GM12874 (cell line): ENCODE results near the gene FGD5.

Experiments
- TF ChIP-seq, protein P1 (sequence below): IDR thresholded peaks from 2 replicates; pipeline ENCODE4 v1.5.1; 2011; ENCODE audit warnings: low read depth, mild to moderate bottlenecking, control low read depth, low read length, moderate library complexity; ENCODE audit not compliant: insufficient read depth

FGD5 gene

DNA sequence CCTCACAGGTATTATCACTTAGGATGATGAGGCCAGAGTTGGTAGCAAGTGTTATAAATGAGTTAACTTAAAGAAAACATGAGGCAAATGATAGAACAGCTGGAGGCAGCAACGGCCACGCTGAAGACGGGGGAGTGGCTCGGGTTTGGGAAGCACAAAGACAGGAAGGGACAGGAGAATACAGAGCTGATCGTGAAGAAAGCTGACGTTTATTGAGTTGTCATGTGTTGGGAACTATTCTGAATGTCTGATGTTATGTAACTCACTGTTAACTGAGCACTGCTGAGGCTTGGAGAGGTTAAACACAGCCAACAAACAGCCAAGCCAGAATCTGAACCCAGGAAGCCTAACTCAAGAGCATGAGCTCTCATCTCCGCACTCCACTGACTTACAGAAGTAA is 42.3 kb downstream of the FGD5 start:
- TF ChIP-seq, protein P1, sequence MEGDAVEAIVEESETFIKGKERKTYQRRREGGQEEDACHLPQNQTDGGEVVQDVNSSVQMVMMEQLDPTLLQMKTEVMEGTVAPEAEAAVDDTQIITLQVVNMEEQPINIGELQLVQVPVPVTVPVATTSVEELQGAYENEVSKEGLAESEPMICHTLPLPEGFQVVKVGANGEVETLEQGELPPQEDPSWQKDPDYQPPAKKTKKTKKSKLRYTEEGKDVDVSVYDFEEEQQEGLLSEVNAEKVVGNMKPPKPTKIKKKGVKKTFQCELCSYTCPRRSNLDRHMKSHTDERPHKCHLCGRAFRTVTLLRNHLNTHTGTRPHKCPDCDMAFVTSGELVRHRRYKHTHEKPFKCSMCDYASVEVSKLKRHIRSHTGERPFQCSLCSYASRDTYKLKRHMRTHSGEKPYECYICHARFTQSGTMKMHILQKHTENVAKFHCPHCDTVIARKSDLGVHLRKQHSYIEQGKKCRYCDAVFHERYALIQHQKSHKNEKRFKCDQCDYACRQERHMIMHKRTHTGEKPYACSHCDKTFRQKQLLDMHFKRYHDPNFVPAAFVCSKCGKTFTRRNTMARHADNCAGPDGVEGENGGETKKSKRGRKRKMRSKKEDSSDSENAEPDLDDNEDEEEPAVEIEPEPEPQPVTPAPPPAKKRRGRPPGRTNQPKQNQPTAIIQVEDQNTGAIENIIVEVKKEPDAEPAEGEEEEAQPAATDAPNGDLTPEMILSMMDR: no peak

DNA sequence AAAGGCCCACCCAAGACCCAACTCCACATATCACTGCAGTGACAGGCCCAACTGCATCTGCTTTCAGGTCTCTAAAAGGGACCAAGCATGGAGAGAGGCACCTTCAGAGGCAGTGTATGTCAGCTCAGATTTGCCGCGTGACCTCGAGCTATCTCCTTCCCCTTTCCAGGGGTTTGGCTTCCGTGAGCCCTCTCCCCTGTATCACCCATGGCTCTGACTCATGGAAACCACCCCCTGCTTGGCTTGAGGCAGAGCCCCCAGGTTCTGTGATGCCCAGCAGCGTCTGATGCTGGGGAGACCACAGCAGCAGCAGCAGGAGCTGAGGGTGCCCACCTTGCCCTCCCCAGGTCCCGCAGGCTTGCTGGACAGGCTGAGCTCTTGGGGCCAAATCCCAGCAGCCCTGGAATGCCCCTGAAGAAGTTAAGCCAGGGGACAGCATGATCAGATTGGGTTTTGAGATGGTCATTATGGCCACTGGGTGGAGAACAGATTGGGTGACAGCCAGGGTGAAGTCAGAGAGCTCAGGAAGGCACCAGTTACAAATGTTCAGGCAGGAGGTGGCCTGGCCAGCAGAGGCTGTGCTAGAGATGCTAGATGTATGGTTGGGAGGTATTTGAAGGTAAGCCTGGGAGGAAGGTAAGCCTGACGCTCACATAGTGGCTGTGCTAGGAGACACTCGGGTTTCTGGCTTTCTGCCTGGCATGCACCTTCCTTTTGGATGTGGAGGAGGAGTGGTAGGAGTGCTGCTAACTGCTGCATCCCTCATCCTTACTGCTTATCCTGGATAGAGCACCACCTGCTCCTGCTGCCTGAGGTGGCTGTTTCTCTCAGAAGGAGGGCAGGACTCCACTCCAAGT is 42.9 kb downstream of the FGD5 start:
- TF ChIP-seq, protein P1: no peak

DNA sequence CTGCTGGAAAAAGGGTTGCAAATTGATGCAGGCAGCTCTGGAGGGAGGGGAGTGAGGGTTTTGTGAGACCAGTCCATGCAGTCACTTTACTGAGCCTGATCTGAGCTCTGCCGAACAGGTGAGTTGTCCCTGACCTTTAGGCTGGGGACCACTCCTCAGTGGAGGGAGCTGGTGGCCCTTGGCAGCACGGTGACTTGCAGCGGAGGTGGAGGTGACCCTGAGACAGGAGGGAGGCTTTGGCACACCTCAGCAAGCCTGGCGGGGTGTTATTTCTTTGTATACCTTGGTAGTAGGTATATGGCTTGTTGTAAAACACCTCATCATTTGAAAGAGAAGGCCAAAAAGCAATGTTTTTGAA is 43.5 kb downstream of the FGD5 start:
- TF ChIP-seq, protein P1: no peak

DNA sequence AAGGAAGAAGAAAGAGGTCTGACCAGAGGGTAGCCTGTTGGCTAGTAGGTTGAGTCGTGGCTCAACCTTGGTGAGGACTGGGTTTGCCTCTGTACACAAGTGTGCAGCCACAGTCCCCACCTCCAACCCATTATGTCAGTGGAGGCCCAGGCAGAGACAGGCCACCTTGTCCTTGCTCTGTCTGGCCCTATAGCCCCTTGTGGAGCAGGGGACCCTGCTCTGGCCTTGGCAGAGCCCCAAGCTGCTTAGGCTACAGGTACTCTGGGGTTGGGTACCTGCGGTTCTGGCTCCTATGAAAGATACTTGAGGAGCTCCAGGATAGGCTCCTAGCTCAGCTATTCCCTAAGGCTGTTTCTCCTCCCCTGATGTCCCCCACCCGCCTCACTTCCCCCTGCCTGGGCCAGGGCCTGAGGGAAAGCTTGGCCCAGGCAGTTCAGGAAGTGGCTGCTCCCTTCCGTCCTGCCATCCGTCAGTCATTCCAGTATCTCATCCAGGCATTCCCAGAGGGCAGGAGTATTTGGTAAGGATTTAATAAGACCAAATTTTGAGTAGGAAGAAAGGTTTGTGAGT is 44.0 kb downstream of the FGD5 start:
- TF ChIP-seq, protein P1: no peak

DNA sequence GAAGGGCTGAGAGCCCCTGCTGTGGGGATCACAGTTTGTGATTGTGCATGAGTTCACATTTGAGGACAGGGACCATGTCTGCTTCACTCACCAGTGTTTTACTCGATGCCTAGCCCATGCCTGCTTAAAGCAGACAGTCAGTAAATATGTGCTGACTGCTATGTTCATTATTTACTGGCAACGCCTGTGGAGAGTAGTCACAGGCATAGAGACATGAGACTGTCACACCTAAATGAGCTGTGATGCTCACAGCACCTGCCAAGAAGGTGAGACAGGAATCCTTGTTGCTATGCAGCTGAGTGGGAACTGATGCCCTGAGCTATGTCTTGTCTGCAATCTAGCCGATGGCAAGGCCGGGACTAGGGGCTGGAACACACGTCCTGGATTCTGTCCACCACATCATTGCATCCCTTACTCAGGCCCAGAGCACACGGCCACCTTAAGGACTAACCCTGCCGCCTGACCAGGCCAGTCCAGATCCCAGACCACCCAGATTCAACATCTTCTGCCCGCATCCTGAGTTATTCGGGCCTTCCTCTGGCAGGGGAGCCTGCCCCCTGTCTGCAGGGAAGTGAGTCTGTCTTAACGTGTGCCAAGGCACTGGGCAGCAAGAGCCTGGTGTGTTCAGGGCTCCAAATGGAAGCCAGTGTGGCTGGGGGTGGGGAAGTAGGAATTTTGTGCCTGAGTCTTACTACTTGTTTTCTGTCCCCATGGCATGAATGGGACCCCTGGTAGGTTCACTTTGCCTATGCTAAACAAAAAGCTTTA is 44.8 kb downstream of the FGD5 start:
- TF ChIP-seq, protein P1: peak; percentile 21; the same call in 1 of the 2 replicates

DNA sequence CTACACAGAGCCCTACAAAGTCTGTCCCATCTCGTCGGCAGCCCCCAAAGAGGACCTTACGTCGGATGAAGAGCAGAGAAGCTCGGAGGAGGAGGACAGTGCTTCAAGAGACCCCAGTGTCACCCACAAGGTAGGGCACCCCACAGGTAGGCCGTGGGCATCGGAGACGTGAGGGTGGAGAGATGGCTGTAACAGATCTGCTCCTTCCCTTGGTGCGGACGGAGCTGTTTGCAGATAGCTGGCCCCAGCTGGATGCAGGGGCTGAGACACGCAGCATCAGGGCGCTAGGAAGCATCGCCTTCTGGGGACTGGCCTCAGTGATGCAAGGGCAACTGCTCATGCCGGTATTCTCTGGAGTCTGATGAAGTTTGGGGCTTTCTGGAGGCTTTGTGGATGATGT is 45.4 kb downstream of the FGD5 start:
- TF ChIP-seq, protein P1: no peak

DNA sequence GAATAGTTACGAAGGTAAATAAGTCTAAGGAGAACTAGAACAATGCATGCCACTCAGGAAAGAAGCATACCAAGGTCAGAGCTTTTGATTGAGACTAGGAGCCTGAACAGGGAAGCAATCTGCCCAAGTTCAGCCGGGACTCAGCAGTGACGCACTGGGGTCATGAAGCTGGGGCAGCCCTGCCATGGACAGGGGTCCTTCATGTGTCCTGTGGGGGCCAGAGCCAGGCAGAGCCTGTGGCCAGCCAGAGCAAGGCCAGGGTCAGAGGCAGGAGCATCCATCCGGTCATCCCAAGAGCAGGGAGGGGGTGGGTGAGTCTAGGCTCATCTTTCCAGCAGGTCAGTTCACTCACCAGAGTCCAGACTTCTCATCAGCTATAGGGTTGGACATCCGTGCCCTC is 47.9 kb downstream of the FGD5 start:
- TF ChIP-seq, protein P1: no peak
